Activated T-helper 17 cell treated with anti-CD3 and anti-CD28 coated beads, Interleukin-2, amount 50 U/mL, for 72 hours (primary cell): Measurements from ENCODE around the gene MPL. TPM values are rescaled to one million over a fixed set of nuclear protein-coding genes. Genes with fewer than 3 reads are reported as not detected.

ENCODE experiments used
- ATAC-seq: fragments of 150-1000 bp; cut with Tn5 transposase; replicated peaks from 2 replicates; pipeline ENCODE4 v1.10.0; 2021; ENCODE audit warnings: mild to moderate bottlenecking, moderate library complexity
- H3K27ac Mint-ChIP-seq: one replicate; pipeline ENCODE4 v1.8.0; 2022; ENCODE audit warnings: mixed read lengths
- H3K27me3 Mint-ChIP-seq: one replicate; pipeline ENCODE4 v1.8.0; 2022; ENCODE audit warnings: mixed read lengths
- H3K36me3 Mint-ChIP-seq: one replicate; pipeline ENCODE4 v1.8.0; 2022; ENCODE audit warnings: low read depth, mild to moderate bottlenecking, mixed read lengths
- H3K4me1 Mint-ChIP-seq: one replicate; pipeline ENCODE4 v1.8.0; 2022; ENCODE audit warnings: mixed read lengths
- H3K4me3 Mint-ChIP-seq: one replicate; pipeline ENCODE4 v1.8.0; 2022; ENCODE audit warnings: mild to moderate bottlenecking, mixed read lengths
- H3K9me3 Mint-ChIP-seq: one replicate; pipeline ENCODE4 v1.8.0; 2022; ENCODE audit warnings: mixed read lengths
- total RNA-seq, 2 donors: library from RNA; stranded (reverse); gene quantifications; one replicate each; pipeline ENCODE4 v1.2.3, GENCODE V29; 2022

The MPL gene
- total RNA-seq, 2 donors from 2014 or later = not detected

DNA sequence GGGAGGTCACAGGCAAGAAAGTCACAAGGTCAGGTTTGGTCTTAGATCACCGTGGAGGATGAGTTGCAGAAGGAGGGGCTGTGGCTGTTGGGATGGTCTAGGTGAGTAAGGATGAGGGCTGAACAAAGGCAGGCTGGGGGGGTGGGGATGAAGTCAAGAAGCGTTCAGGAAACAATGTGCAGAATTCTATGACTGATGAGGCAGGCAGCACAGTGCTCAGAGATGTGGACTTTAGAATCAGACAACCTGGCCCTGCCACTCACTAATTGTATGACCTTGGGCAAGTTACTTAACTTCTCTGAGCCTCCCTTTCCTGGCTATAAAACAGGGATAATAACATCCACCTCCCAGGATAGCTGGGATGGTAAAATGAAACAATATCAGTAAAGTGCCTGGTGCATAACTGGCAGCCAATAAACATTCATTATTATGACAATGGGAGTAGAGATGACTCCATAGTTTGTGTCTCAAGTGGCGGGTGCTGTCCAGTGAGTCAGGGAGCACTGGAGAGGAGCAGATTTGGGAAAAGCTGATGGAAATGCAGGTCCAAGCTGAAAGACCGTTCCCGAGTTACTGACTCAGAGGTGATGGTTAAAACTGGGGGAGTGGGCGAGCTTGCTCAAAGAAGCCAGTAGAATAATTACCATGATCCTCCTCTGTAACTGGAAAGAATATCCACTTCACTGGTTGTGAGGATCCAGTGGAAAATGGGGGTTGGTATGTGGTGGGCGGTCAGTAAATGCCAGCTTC is 34.7 kb upstream of the MPL start:
- H3K27ac Mint-ChIP-seq = no peak overlapping the region
- no peak for ATAC-seq
- no peak overlapping the region for H3K4me3 Mint-ChIP-seq

DNA sequence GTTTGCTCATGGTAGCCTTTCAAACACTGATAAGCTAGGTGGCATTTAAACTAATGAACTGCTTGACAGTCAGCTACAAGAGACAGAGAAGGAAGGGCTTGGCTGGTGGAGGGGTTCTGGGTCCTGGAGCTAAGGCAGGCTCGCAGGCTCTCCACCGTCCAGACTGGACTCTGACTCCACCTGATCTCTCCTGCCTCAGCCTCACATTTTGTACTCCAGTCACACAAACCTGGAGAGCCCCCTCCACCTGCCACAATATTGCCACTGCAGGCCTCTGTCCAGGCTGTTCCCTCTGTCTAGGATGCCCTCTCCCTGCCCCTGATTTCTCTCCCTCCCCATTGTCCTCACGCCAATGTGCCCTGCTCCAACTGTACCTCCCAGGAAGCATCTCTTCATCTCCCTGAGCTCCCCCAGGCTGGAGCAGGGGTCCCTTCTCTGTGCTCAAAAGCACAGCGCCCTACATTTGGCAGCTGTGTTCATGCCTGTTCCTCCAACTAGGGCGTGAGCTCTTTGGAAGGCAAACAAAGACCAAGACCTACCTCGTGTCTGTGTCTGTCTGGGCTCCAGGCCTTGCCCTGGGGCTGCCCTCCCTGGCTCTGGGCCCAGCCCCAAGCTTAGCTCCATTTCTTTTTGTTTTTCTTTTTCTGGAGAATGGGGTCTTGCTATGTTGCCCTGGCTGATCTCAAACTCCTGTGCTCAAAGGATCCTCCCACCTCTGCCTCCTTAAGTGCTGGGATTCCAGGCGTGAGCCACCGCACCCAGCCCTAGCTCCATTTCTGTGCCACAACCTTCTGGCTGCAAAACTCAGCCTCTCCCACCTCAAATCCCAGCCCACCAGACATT is 33.9 kb upstream of the MPL start:
- peaks cover 18% of the 10 kb centered on the region for H3K27me3 Mint-ChIP-seq
- ATAC-seq = no peak
- H3K27ac Mint-ChIP-seq = no peak overlapping the region
- H3K4me3 Mint-ChIP-seq = no peak overlapping the region
- no peaks in the 10 kb centered on the region for H3K4me1 Mint-ChIP-seq
- no peaks in the 10 kb centered on the region for H3K9me3 Mint-ChIP-seq
- H3K36me3 Mint-ChIP-seq = no peaks in the 10 kb centered on the region

More for the DNA sequence above, 34.7 kb upstream of the MPL start:
- no peaks in the 10 kb centered on the region for H3K9me3 Mint-ChIP-seq
- no peaks in the 10 kb centered on the region for H3K36me3 Mint-ChIP-seq
- H3K4me1 Mint-ChIP-seq = peaks cover 3% of the 10 kb centered on the region
- peaks cover 10% of the 10 kb centered on the region for H3K27me3 Mint-ChIP-seq

DNA sequence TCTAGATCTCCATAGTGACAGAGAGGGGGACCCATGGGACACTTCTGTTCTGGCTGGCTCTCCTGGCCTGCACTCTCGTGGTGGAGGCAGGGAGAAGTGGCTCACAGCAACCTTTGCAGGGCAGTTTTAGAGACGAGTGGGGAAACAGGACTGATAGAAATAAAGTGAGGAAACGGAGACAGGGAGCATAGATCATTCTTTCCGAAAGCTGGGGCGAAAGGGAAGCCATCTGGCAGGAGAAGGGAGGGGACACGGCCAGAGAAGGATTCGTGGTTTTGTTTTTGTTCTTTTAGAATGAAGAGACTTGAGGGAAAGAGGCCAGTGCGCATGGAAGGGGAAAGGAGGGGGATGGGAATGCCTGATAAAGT is 33.3 kb upstream of the MPL start:
- no peak overlapping the region for H3K27ac Mint-ChIP-seq
- H3K4me1 Mint-ChIP-seq = no peaks in the 10 kb centered on the region
- no peaks in the 10 kb centered on the region for H3K9me3 Mint-ChIP-seq
- H3K27me3 Mint-ChIP-seq = peaks cover 18% of the 10 kb centered on the region
- H3K36me3 Mint-ChIP-seq = no peaks in the 10 kb centered on the region
- ATAC-seq = no peak
- H3K4me3 Mint-ChIP-seq = no peak overlapping the region

DNA sequence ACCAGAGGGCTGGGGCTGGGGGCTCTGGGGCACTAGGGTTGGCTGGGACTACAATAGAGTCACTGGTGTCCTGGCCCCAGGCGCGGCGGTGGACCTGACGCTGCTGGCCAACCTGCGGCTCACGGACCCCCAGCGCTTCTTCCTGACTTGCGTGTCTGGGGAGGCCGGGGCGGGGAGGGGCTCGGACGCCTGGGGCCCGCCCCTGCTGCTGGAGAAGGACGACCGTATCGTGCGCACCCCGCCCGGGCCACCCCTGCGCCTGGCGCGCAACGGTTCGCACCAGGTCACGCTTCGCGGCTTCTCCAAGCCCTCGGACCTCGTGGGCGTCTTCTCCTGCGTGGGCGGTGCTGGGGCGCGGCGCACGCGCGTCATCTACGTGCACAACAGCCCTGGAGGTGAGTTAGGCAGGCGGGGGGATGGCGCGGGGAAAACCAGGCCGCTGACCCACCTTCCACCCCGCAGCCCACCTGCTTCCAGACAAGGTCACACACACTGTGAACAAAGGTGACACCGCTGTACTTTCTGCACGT is 32.8 kb upstream of the MPL start:
- ATAC-seq = no peak
- H3K4me3 Mint-ChIP-seq = no peak overlapping the region

DNA sequence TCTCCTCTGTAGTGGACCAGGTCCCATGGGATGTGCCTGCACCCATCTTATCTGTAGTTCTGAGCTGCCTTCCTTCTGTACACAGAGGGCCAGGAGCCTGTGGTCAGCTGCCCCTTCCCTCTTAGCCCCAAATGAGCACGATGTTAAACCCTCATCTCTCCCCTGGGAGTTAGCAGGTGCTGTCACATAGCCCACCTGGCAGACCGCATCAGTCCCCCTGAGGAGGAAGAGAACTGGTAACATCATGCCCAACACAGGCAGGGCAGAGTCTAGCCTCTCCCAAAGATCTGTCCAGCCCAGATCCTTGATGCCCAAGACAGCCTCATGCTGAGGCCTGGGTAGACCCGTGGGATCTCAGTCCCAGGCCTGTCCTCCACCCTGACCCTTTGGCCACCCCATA is 32.2 kb upstream of the MPL start:
- ATAC-seq = no peak
- Mint-ChIP-seq H3K36me3 (no peaks in the 10 kb centered on the region), H3K27me3 (peaks cover 18% of the 10 kb centered on the region), H3K27ac (no peak overlapping the region), H3K9me3 (no peaks in the 10 kb centered on the region), H3K4me1 (no peaks in the 10 kb centered on the region), H3K4me3 (no peak overlapping the region)

More for the DNA sequence above, 32.8 kb upstream of the MPL start:
- no peaks in the 10 kb centered on the region for H3K4me1 Mint-ChIP-seq
- H3K27ac Mint-ChIP-seq = no peak overlapping the region
- H3K36me3 Mint-ChIP-seq = no peaks in the 10 kb centered on the region
- no peaks in the 10 kb centered on the region for H3K9me3 Mint-ChIP-seq
- peaks cover 18% of the 10 kb centered on the region for H3K27me3 Mint-ChIP-seq

DNA sequence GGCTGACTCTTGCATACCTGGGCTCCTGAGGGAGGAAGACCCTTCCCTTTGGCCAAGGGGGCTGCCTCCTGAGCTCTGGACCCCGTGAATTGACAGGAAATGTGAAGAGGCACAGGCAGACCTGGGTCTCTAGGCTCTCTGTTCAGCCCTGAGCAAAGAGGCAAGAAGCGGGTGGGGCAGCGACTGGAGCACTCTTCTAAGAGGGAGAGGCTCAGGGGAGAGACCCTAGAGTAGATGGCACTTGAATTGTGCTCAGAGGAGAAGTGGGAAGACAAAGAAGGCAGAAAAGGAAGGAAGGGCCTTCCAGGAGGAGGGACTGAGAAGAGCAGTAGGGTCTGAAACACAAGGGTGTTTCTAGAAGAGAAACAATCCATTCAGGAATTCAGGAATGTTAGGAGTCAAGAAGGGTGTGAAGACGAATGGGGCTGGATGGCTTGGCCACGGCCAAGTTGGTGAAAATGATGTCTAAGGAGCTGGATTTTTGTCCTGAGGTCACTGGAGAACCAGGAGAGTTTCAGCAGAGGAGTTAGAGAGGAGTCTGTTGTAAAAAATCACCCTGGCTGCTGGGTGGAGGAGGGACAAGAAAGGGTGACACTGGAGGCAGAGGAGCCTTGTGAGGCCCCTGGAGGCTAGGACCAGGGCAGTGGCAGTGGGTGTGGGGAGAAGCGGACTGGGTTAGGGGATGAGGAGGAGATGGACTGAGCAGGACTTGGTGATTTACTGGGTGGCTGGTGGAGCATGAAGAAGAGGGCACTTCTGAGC is 31.5 kb upstream of the MPL start:
- Mint-ChIP-seq H3K27me3 (peaks cover 18% of the 10 kb centered on the region), H3K9me3 (no peaks in the 10 kb centered on the region), H3K36me3 (no peaks in the 10 kb centered on the region), H3K27ac (no peak overlapping the region), H3K4me1 (no peaks in the 10 kb centered on the region), H3K4me3 (no peak overlapping the region)
- no peak for ATAC-seq

DNA sequence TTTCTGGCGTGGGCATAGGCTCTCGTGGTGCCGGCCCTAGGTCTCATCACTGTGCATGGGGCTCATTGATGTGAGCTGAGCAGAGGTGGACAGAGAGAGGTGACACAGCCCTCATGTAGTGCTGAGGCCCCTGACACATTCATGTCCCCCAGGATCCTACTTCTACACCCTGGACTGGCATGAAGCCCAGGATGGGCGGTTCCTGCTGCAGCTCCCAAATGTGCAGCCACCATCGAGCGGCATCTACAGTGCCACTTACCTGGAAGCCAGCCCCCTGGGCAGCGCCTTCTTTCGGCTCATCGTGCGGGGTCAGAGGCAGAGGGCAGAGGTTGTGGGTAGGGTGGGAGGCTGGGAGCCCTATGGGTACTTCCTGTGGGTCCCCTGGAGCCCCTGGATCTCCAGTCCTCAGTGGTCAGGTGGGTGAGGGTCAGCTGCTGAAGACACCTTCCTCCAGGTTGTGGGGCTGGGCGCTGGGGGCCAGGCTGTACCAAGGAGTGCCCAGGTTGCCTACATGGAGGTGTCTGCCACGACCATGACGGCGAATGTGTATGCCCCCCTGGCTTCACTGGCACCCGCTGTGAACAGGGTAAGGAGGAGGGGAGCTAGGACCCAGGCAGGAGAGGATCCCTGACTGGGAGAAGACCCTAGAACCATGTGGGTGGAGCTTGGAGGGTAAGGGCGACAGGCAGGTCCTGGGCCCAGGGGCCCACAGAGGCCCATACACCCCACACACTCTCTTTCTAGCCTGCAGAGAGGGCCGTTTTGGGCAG is 30.7 kb upstream of the MPL start:
- H3K9me3 Mint-ChIP-seq = no peaks in the 10 kb centered on the region
- H3K36me3 Mint-ChIP-seq = no peaks in the 10 kb centered on the region
- H3K4me1 Mint-ChIP-seq = no peaks in the 10 kb centered on the region
- peaks cover 18% of the 10 kb centered on the region for H3K27me3 Mint-ChIP-seq
- H3K4me3 Mint-ChIP-seq = no peak overlapping the region
- H3K27ac Mint-ChIP-seq = no peak overlapping the region
- no peak for ATAC-seq

DNA sequence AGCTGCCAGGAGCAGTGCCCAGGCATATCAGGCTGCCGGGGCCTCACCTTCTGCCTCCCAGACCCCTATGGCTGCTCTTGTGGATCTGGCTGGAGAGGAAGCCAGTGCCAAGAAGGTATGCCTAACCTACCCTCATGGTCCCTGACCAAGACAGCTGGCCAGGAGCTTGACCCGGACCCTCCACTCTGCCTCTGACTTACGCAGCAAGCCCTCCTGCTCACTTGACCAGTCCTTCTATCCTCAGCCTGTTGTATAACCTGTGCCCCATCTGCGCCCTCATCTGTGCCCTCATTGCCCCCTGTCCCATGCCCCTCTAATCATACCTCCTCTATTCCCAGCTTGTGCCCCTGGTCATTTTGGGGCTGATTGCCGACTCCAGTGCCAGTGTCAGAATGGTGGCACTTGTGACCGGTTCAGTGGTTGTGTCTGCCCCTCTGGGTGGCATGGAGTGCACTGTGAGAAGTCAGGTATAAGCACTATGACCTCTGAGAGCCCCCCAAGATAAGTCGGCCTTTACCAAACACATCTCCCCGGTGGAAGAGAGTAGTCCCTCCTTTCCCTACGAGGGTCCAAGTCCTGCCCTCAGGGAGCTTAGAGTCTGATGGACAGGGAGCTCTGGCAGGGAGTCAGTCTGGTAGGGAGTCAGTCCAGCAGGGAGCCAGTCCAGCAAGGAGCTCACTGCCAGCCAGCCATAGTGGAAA is 30.0 kb upstream of the MPL start:
- Mint-ChIP-seq H3K27me3 (peaks cover 18% of the 10 kb centered on the region), H3K36me3 (no peaks in the 10 kb centered on the region), H3K4me3 (no peak overlapping the region), H3K4me1 (no peaks in the 10 kb centered on the region), H3K9me3 (no peaks in the 10 kb centered on the region), H3K27ac (no peak overlapping the region)
- no peak for ATAC-seq

DNA sequence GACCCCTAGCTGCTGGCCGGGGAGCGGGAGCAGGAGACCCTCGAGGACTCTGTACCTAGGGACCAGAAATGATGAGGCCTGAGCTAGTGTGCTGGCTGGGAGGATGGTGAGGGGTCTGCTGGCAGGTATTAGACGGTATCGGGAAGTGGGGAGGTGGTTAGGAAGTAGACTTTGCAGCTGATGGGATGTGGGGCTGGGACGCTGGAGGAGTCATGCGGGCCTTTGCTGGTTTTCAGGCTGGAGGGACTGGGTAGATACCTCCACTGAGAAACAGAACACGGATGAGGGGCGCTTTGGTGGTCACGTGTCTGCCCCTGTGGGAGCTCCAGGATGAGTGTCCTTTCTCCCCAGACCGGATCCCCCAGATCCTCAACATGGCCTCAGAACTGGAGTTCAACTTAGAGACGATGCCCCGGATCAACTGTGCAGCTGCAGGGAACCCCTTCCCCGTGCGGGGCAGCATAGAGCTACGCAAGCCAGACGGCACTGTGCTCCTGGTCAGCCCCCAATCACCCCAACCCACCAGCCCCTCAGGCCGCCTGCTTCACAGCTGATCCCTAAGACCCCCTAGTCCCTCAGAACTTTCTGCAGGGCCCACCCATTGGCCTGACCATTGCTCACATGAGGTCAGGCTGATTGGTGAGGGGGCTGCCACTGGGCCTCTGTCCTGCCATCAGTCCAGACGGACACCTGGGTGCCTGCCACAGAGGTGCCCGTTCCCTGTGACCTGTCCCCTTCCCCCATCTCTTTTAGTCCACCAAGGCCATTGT is 28.8 kb upstream of the MPL start:
- H3K27ac Mint-ChIP-seq = no peak overlapping the region
- peaks cover 18% of the 10 kb centered on the region for H3K27me3 Mint-ChIP-seq
- no peaks in the 10 kb centered on the region for H3K4me1 Mint-ChIP-seq
- H3K4me3 Mint-ChIP-seq = no peak overlapping the region
- H3K36me3 Mint-ChIP-seq = no peaks in the 10 kb centered on the region
- ATAC-seq = no peak
- H3K9me3 Mint-ChIP-seq = no peaks in the 10 kb centered on the region

DNA sequence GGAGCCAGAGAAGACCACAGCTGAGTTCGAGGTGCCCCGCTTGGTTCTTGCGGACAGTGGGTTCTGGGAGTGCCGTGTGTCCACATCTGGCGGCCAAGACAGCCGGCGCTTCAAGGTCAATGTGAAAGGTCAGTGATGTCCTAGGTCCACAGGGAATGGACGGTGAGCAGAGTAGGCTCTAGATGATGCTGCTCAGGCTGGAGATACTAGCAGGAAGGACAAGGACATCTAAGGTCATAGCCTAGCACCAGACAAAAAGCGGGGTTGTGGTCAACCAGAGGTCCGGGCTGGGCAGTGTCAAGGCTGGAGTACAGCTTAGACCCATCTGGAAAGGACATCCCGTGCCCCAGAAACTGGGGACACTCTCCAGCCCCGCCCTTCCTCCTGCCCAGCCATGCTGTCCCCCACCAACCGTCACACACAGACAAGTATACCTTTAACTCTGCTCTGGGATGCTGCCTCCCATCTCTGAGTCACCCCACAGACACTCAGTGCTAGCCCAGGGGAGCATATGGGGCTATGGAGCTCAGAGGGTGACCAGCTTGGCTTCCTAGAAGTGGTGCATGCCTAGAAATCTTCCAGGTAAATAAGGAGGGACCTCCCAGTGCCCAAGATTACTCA is 28.1 kb upstream of the MPL start:
- H3K9me3 Mint-ChIP-seq = no peaks in the 10 kb centered on the region
- peak overlapping the region; percentile 16 for H3K27ac Mint-ChIP-seq

DNA sequence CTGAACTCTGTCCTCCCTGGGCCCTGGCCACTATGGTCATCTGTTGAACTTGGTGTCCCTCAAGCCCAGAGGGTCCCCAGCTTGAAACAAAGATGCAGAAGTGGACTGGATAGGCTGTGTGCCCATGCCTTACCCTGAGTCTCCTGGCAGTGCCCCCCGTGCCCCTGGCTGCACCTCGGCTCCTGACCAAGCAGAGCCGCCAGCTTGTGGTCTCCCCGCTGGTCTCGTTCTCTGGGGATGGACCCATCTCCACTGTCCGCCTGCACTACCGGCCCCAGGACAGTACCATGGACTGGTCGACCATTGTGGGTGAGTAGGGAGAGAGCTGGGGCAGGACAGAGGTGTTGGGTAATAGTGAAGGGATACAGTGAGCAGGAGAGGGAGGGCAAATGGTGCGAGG is 26.1 kb upstream of the MPL start:
- H3K36me3 Mint-ChIP-seq = no peaks in the 10 kb centered on the region
- H3K4me1 Mint-ChIP-seq = no peaks in the 10 kb centered on the region
- H3K27me3 Mint-ChIP-seq = peaks cover 8% of the 10 kb centered on the region
- H3K9me3 Mint-ChIP-seq = no peaks in the 10 kb centered on the region
- no peak for ATAC-seq
- H3K4me3 Mint-ChIP-seq = no peak overlapping the region
- H3K27ac Mint-ChIP-seq = no peak overlapping the region

More for the DNA sequence above, 28.1 kb upstream of the MPL start:
- peaks cover 14% of the 10 kb centered on the region for H3K27me3 Mint-ChIP-seq
- no peak overlapping the region for H3K4me3 Mint-ChIP-seq
- H3K4me1 Mint-ChIP-seq = no peaks in the 10 kb centered on the region
- H3K36me3 Mint-ChIP-seq = no peaks in the 10 kb centered on the region
- no peak for ATAC-seq

DNA sequence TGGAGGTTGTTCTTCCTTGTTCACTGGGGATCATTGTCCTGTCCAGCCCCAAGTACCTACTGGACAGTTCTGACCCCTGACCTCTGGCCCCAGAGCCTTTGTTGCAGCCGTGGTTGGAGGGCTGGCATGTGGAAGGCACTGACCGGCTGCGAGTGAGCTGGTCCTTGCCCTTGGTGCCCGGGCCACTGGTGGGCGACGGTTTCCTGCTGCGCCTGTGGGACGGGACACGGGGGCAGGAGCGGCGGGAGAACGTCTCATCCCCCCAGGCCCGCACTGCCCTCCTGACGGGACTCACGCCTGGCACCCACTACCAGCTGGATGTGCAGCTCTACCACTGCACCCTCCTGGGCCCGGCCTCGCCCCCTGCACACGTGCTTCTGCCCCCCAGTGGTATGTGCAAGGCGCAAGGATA is 25.4 kb upstream of the MPL start:
- peaks cover 8% of the 10 kb centered on the region for H3K27me3 Mint-ChIP-seq
- H3K36me3 Mint-ChIP-seq = no peaks in the 10 kb centered on the region
- no peak overlapping the region for H3K4me3 Mint-ChIP-seq
- H3K27ac Mint-ChIP-seq = no peak overlapping the region
- ATAC-seq = peak; percentile 3
- no peaks in the 10 kb centered on the region for H3K9me3 Mint-ChIP-seq
- H3K4me1 Mint-ChIP-seq = no peaks in the 10 kb centered on the region
